ENCODE results near the gene TNS3.

The TNS3 gene

GRCh38 chr7:47416492-47417480 is 165.1 kb downstream of the TNS3 start:
- no peak for DNase-seq

DNA sequence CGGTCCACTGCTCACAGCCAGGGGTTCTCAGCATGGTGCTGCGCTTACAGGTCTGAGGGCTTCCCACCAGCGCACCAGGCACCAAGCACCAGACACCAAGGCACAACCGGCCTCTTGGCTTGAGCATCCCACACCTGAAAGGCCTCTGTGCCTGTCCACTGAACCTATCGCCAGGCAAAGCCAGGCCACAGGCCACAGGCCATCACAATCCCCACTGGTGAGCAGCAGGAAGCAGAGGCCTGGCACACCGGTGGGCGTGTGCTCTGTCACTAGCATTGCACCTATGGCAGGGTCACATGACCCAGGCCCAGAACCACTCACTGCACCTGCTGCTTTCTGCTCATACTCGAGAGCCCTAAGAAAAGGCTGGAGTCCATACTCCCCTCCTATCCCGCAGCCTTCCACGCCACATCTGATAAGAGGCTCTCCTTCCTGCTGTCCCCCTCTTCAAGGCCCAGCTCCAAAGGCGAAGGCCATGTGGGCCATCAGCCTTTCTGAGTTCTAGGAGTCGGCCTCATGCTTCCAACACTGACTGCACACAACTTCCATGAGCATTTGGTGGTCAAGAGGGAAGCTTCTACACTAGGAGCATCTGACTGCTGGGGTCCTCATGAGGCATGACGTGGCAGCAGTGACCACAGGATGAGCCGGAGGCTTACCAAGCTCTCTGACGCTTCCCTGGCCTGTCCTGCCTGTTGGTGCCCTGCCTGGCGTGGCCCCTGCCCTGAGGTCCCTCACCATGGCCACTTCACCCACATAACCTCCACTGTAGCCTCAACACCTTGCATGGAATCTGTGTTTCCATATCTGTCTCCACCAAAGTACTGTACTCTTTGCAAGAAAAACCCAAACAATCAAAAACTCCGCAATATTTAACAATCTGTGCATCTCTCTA is 166.3 kb downstream of the TNS3 start:
- DNase-seq = no peak

DNA sequence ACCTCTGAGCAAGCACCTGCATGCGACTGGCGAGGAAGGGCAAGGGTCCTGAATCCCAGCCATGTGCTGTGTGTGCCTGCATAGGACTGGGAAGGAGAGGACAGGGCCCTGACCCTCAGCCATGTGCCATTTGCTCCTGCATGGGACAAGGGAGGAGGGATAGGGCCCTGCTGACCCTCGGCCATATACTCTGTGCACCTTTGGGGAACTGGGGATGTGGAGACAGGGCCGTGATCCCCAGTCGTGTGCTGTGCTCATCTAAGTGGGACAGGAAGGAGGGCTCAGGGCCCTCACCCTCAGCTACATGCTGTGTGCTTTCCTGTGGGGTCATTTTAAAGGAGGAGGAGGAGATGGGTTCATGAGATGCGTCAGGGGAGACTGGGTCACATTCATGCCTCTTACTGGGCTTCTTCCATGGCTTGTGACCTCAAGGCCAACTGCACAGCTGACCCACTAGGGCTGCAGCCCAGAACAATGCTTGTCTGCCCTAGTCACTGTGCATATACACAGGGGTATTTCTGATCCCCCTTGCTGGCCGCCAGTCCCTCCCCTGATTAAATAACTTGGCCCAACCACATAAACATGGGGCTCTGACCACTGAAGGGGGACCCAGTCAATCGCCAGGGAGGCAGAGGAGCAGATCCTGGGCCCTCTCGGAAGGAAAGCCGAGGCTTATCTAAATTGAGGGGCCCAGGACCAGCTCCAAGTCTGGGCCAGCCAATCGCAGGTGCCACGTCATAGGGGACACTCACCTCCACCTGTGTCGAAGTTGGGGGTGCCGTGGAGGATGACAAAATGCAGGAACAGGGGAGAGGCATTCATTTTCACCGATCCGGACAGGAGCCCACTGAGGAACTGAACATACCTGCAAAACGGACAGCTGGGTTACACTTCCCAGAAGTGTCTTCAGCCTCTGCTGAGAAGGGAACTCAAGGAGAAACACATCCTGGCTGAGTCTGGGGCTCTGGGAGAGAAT is 167.3 kb downstream of the TNS3 start:
- DNase-seq = no peak

- no peak for DNase-seq
Measured at GRCh38 chr7:47413526-47414341, 168.2 kb downstream of the TNS3 start.

GRCh38 chr7:47411901-47412300 is 170.0 kb downstream of the TNS3 start:
- no peak for DNase-seq

DNA sequence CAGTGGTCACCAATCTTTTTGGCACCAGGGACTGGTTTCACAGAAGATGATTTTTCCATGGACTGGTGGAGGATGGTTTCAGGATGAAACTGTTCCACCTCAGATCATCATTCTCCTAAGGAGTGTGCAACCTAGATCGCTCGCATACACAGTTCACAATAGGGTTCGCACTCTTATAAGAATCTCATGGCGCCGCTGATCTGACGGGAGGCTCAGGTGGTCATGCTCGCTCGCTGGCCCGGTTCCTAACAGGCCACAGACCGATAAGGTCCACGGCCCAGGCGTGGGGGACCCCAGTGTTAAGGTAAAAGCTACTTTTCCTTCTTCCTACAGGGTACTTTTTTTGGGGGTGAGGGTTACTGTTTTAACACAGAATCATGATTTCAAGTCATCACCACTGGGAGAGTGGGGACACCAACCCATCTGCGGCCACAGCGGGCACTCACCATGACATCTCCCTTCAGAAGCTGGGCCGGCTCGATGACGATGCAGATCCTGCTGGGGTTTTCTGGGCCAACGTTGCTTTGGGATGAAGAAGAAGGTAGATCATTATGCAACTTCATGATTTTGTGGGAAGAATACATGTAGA is 170.5 kb downstream of the TNS3 start:
- no peak for DNase-seq

- DNase-seq = no peak
Measured at GRCh38 chr7:47408675-47409074, 173.2 kb downstream of the TNS3 start.

DNA sequence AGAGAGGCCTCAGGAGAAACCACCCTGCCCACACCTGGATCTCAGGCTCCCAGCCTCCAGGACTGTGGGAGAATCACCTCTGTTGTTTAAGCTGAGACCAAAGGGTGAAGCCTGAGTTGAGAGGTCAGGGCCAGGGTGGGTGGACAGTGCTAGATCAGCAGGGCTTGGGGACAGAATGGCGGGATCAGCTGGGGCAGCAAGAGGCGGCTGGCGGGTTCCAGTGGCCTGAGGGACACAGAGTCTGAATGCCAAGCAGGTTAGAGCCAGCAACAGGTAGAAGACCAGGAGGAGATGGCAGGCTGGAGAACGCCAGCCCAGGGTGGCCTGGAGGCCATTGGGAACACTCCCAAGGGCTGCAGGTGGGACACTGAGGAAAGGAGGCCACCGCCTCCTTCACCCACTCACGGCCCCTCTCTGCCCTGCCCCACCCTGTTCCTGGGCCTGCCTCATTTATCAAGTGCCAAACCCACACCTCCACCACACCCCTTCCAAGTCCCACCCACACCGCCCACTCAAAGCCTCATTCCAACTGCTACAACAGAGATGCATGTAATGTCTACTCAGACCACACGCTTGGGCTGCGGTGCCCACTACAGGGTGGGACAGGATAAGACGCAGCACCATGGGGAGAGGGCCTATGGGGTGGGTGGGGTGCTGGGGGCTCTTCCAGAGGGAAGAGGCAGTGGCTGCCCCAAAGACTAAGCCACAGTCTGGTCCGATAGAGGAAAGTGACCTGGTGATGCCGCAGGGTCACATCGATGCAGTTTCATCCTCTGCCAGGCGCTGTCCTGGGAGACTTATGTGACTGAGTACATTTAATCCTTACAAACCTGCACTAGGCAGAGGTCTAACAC is 173.9 kb downstream of the TNS3 start:
- DNase-seq = no peak

- no peak for DNase-seq
Measured at GRCh38 chr7:47407136-47407535, 174.8 kb downstream of the TNS3 start.

DNA sequence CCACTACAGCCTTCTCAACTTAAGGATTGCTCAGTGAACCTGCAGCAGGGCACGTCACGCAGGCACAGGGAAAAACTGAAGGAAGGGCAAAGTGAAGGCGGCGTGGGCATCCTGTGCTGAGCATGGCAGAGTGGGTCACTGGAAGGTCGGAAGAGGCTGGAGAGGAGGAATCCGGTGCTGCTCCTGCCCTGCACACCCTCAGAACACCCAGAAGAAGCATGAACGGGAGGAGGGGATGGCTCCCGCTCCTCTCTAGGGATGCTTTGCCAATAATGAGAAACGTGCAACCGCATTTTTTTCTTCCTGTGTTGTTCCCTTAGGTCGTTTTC is 175.1 kb downstream of the TNS3 start:
- DNase-seq = no peak

DNA sequence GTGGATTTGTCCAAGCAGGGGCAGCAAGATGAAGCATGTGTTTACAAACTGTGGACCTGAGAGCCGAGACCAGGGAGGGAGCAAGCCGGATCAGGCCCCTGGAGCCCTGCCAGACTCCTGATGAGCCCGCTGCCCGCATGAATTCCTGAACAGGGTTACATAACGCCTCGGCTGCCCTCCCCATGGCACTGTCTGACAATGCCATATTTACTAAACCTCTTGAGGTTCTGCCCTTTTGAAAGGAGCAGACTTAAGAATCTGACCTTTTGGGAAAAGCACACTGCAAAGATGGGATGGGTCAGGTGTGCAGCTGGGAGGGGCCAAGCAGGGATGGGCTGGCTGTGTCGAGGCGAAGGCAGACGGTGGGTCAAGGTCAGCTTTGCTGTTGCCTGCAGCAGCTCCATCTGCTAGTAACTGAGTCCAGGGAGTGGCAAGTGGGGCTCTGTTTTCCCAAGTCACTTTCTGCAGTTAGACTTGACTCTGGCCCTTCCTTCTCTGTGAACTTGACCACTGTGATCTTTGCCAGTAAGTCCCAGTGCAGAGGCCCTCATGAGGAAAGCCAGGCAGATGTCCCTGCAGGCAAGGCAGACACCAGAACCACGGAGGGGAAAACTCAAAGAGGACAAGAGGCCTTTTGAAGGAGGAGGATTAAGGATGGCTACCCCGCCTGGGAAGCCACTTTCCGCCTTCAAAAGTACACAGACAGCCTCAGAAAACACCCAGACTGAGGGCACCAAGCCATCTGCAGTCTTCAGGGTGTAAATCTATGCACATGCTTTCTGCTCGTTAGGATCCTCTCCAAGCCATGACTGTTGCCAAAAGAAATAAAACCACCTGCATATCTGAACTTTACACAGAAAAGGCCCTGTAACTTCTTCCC is 175.8 kb downstream of the TNS3 start:
- DNase-seq = no peak

GRCh38 chr7:47405286-47405904 is 176.5 kb downstream of the TNS3 start:
- DNase-seq = no peak

DNA sequence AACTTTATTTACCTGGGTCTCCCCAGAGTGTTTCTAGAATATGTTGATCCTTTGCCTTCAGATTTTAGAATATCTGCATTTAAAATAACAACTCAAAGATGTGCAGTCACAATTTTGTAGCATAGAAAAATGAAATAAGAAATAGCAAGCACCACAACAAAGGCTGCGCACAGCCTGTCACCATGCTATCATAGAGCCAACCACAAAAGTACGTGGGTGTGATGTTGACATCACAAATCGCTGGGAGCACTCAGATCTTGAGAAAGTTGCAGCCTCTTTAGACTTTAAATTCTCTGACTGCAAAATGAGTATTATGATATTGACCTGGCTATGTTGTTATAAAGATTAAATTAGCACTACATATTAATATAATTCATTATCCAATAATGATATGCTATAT is 177.9 kb downstream of the TNS3 start:
- DNase-seq = no peak

DNA sequence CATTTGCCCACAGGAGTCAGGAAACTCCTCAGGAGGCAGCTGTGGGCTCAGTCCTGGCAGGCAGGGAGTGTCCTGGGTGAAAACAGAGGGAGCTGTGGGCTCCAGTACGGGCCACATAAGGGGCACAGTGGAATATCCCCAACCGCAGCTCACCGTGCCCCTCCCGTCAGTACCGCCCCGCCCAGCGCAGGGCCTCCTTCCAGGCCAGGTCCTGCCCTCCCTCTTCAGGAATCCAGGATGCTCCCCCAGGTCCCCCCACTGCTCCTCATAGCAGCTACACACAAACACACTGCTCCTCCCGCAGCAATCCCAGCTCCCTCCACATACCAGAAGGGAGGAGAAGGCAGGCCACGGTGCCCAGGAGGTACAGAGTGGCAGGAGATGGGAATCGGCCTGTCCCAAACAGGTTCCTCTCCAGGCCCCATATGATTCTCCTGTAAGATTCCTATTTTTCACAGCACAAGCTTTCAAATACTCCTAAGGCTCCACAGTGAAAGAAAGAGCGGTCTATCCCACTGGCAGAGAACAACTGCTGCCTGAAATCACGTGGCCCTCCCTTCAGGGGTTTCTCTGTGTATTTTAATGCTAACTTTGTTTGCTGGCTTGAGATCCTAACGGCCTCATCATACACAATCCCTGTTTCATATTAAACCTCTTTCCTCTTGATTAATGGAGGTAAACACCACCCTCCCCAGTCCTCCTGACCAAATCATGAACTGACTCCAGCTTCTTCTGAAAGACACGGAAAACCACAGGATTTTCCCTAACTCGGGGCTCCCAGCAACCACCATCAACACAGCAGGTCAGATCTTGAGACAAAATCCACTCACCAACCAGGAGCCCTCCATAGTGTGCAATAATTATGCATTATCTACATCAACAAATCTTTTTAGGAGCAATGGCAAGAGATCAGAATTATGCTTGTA is 178.7 kb downstream of the TNS3 start:
- no peak for DNase-seq

- DNase-seq = no peak
Measured at GRCh38 chr7:47401611-47402570, 180.0 kb downstream of the TNS3 start.

DNA sequence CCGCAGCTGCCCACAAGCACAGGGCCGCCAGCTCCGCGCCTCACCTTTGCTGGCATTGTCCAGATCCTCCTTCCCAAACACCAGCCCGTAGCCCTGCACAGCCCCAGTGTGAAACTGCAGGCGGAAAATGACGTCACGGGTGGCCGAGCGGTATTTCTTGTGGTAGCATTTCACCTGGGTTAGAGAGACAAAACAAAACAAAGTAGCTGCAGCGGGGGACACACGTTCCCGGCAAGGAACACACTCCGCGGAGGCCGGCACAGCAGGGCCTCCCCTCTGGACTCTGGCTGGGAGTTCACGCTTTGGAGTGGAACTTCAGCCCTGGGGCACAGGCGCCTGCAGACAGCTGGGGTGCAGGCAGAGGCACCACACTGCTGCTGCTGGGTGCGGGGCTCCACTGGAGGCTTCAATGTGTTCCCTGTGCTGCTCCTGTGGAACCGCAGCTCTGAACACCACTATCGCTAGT is 181.1 kb downstream of the TNS3 start:
- DNase-seq = no peak
